ENCODE data around the gene SNRPD1.
A peak's percentile ranks its signal among the peaks of the same experiment; 100 is the strongest.
"Not testable (repeated sequence)": the region's sequence is repeated elsewhere in the genome, so short reads cannot be mapped to it uniquely, and the experiment has no call there.

Gene SNRPD1
- total RNA-seq = 22.5 to 29.7 (median 26.8) reads per million in 4 donors

DNA sequence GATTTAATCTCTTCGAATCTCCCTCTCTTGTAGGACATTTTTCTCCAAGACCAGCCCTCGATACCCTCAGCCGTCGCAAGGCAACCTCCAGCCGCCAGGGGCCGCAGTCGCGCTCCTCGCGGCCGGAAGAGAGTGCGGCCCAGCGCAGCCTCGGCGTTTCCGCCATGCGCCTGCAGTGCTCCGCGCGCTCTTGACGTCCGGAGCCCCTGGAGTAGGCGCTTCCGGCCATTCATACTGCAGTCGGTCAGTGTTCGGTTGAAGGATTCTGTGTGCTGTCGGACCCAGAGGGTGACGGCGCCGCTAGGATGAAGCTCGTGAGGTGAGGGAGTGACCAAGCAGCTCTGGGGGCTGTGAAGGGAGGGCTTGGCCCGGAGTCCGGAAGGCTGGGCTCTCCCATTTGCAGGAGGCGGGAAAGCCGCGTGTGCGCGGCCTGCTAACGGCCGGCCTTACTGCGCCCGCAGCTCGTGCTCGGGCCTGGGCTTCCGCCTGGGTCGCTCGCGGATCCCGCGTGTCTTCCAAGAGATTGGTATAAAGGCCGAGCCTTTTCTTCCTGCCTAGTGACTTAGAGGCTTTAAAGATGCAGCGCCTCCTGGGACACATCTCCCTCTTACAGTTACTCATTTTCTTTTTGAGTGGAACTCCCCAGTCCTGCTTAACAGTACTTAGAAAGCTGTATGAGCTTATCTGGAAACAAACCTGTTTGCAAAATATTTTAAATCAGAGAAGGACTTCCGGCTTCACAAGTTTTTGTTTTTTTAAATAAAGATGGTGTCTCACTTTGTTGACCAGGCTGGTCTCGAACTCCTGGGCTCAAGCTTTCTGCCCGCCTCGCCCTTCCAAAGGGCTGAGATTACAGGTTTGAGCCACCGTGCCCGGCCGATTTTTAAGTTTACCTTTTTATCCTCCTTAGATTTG, at the start of gene SNRPD1:
Gene SNRPD1, plus strand, starts transcription at position 190 of the 915 bp plus-strand sequence. Its CDS starts 116 bp downstream, at position 306.
- DNase-seq = peak; percentile 68 to 94 (median 77)

DNA sequence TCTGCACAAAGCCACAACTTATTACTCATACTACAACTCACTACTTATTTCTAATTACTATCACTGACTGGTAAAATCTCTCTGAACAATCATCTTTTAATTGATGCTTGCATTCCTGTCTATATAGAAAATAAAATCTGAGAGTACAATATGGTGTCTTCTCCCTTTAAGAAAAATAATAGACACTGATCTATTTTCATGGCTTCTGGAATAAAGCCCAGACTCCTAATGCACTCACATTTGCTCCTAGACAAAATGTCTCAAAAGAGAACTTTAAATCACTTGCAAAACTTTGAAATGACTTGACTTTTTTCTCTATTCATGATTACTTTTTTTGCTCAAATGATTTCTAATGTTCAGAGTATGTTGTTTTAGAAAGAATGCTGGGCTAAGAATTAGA, 40.3 kb upstream of the SNRPD1 start:
- no peak for DNase-seq

DNA sequence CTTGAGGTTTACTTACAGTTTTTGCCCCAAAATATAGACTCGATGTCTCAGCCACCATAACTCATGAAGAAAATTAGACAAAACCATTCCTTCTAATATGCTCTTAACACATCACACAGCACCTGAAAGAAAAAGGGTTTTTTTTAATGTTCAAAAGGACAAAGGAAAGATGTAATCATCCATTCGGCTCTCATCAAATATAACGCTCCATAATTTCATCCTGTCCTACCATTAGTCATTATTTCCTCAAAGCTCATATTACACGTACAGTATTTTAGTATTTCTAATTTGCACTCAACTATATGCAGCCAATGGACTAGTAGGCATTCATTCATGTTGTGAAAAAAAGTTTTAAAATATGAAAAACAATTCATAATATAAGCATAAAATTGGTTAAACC, 36.5 kb upstream of the SNRPD1 start:
- no peak for DNase-seq

DNA sequence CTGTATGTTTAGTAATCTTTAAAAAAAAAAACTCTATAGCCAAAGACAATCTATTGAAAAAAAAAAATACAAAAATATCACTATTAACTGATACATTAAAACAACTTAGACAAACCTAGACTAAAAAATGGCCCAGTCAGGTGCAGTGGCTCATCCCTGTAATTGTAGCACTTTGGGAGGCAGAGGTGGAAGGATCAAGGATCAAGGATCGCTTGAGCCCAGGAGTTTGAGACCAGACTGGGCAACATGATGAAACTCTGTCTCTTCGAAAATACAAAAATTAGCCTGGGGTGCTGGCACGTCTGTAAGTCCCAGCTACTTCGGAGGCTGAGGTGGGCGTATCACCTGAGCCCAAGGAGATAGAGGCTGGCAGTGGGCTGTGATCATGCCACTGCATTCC, 27.7 kb upstream of the SNRPD1 start:
- DNase-seq = no peak

DNA sequence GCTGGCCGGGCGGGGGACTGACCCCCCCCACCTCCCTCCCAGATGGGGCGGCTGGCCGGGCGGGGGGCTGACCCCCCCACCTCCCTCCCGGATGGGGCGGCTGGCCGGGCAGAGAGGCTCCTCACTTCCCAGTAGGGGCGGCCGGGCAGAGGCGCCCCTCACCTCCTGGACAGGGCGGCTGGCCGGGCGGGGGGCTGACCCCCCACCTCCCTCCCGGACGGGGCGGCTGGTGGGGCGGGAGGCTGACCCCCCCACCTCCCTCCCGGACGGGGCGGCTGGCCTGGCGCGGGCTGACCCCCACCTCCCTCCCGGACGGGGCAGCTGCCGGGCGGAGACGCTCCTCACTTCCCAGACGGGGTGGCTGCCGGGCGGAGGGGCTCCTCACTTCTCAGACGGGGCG, 19.8 kb upstream of the SNRPD1 start:
- not testable (repeated sequence) for DNase-seq

DNA sequence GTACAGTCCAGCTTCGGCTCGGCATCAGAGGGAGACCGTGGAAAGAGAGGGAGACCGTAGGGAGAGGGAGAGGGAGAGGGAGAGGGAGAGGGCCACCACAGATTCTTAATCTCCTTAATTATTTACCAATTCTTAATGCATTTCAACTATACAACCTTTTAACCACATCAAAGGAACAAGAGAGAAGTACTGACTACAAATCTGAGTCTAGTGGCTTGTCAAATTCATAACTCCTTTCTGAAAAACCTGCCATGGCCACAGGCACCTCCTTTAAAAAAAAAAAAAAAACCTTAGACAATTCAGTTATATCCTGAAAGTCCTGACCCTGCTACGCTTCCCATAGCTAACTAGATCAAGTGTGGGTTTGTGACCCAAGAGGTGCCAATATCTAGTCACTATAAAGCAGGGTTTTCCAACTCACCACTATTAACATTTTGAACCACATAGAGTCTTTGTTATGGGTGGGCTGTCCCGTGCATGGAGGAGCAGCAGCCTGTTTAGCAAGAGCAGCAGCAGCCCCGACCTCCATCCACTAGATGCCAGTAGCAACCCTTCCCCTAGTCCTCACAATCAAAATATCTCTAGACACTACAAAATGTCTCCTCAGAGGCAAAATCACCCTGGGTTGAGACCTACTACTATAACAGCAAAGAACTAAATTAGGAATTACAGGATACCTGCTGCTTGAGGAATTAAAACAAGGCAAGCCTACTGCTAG, 18.4 kb upstream of the SNRPD1 start:
- DNase-seq = no peak

DNA sequence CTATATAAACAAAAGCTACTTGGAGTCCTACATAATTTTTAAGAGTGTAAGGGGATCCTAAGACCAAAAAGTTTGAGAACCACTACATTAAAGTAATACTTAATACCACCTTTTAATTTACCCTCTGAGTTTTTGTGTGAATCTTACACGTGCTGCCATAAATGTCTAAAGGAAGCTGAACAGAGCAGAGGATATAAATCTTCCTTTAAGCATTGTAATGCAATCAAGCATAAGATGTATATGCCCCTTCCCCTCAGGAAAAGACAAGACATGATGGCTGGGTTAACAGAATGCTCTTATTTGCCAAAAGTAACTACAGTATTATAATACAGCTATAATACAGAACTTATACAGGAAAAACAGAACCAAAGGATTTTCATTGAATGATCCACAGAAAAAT, 14.5 kb upstream of the SNRPD1 start:
- no peak for DNase-seq

DNA sequence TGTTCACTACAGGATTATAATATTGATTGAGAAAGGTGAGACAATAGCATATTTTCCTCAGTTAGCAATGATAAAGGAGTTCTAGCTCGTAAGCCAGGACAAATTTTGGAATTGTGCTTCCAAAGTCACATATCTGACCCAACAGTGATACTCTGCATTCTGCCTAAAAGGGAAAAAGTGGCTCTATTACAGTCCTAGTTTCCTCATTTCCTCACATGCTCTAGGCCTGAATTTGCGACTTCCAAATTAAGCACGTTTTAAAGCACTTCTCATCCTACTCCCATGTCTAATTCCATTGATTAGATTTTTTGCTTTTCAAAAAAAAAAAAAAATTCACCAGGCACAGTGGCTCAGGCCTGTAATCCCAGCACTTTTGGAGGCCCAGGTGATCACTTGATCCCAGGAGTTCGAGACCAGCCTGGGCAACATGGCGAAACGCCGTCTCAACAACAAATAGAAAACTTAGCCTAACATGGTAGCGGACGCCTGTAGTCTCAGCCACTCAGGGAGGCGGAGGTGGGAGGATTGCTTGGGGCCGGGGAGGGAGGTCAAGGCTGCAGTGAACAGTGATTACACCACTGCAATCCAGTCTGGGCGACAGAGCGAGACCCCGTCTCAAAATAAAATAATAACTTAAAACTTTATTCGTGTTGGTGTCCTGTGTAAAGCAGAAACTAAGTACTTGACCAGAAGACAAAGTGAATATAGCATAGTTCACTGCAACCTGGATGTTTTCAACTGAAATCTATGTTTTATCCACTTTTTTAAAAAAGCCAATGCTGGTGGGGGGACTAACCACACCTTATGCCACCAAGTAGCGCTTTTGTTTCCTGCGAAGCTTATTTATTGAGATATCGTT, 13.2 kb upstream of the SNRPD1 start:
- DNase-seq = no peak

DNA sequence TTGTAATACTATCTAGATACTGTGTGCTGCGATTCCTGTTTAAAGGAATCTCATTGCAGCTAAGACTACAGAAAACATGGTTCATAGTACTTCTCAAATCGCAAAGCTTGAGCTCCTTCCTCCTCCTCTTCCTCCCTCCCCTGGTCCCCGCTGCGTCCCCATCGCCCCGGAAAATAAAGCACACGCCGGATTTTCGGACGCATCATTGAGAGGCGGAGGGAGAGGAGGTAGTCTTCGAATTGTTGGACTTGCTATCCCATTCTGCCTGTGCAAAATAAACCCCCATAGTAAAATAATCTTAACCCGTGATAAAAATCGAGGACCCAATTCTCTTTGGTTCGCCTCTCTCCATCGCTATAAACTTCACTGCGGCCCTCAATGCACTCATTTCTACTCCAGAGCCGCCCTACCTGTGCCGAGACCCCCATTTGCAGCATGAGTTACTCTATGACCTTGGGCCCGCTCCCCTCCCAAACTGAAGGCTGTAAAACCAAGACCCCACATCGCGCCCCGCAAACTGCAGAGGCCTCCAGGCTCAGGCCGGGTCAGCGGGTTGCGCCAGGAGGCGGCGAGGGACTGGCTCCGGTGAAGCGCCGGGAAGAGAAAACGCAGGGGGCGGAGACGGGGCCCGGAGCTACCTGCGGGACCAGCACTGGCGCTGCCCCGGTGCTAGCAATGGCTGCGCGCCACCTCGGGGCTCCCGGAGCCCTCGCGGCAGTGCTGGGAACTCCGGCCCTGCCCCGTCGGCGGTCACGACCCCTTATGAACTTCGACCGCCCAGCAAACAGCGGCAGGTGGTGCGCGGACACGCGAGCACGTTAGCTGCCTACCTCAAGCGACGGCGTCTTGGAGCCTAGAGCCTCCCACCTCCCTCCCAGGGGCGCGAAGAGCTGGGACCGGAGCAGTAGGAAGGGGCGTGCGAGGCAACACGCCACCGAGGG, 12.3 kb upstream of the SNRPD1 start:
- DNase-seq = peak in 2 of 5 donors; percentile 23 to 58

DNA sequence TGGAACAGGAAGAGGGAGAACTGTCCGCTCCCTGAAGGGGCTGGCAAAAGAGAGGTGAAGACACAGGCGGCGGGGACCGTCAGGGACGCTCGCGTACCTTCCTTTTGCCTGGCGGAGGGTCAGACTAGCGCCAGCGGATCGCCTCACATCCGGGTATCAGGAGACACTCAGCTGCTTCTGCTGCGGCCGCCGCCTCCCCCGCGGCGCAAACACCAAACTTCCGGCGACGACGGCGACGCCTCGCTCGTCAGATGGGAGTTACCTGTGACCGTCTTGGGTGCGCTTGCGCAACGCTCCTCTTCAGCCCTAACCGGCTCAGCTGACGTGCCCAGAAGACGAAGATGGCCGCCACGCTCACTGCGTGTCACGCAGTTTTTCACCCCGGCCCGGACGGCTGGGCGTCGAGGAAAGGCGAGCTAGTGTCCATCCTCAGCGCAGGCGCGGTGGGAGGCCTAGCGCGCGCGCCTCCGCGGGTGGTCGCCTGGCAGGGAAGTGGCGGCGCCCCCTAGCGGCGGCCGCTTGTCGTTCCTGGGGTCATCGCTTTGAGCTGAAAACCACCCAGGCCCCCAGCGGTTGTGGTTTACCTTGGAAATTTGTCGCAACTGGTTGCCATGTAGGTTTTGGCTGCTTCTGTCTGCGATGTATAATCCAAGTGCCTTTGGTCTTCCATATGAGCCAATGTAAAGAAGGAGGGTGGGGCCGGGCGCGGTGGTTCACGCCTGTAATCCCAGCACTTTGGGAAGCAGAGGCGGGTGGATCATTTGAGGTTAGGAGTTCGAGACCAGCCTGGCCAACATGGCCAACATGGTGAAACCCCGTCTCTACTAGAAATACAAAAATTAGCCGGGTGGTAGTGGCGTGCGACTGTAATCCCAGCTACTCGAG, 11.3 kb upstream of the SNRPD1 start, which contains the start of gene ESCO1:
Gene ESCO1, minus strand, starts transcription at position 179 of the 885 bp plus-strand sequence. CDS start 25,861 bp downstream, outside the sequence.
- DNase-seq = peak; percentile 89 to 99 (median 91)

DNA sequence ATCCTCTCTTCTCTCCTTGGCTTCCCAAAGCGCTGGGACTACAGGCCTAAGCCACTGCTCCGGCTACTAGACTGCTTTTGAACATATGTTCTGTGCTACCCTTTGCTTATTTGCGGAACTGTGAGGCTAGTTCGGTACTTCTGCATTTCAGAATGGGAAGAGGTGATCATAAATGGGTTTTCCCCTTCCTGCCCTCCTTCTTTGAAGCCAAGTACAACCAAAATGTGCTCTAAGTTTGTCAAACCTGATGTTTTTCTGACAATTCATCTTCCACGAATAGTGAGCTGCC, 9.9 kb upstream of the SNRPD1 start:
- no peak for DNase-seq

DNA sequence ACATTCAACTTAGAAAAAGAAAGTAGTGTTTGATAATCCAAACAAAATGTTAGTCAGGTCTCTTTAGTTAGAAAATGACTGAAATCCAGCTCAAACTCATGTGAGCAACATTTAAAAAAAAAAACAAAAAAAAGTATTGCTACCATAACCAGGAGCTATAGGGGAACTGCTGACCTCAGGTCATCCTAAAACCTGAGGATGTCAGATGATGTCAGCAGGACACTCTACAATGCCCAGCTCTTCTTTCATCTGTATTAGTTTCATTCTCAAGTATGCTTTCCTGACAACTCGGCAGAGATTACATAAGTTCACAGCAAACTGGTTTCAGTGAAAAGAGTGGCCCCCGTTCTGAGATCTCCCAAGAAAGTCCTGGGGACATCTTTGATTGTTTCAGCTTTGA, 7.4 kb upstream of the SNRPD1 start:
- DNase-seq = no peak

DNA sequence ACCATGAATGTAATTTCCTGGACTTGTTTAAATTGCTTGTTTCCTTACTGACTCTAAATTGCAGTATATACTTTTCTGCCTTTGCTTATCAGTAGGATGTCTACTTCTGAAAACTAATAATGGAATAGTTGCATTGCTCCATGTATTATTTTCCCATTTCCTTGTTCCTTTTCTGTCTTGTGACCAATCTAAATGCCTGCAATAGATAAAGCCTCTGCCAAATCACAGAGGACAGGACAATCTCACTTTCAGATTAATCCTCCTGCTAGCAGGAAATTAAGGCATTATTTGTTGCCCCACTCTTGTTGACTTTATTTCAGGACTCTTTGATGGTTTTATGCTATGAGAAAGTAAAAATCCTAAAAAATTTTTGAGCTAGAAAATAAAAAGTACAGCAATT, 6.9 kb upstream of the SNRPD1 start:
- DNase-seq = no peak

DNA sequence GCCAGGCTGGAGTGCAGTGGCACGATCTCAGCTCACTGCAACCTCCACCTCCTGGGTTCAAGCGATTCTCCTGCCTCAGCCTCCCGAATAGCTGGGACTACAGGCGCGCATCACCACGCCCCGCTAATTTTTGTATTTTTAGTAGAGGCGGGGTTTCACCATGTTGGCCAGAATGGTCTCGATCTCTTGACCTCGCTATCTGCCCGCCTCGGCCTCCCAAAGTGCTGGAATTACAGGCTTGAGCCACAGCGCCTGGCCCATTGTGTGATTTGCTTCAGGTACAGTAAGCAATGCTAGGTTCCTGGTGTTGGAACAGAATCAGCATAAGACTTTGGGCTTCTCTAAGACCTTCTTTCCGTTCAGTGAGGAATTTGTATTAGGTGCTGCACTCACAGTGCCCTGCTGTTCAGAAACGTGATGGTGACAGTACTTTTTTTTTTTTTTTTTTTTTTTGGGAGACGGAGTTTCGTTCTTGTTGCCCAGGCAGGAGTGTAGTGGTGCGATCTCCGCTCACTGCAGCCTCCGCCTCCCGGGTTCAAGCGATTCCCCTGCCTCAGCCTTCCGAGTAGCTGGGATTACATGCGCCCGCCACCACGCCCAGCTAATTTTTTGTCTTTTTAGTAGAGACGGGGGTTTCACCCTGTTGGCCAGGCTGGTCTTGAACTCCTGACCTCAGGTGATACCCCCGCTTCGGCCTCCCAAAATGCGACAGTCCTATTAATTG, 551 bp upstream of the SNRPD1 start:
- DNase-seq = not testable (repeated sequence)

DNA sequence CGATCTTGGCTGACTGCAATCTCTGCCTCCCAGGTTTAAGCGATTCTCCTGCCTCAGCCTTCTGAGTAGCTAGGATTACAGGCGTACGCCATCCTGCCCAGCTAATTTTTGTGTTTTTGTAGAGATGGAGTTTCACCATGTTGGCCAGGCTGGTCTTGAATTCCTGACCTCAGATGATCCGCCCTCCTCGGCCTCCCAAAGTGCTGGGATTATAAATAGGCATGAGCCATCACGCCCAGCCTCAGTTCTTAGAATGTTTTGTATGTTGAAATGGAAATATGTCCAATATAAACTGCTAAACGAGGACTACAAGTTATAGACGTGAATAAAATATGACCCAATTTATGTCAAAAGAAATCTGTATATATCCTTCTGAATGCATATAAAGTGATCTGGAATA, 9.5 kb downstream of the SNRPD1 start:
- DNase-seq = not testable (repeated sequence)

DNA sequence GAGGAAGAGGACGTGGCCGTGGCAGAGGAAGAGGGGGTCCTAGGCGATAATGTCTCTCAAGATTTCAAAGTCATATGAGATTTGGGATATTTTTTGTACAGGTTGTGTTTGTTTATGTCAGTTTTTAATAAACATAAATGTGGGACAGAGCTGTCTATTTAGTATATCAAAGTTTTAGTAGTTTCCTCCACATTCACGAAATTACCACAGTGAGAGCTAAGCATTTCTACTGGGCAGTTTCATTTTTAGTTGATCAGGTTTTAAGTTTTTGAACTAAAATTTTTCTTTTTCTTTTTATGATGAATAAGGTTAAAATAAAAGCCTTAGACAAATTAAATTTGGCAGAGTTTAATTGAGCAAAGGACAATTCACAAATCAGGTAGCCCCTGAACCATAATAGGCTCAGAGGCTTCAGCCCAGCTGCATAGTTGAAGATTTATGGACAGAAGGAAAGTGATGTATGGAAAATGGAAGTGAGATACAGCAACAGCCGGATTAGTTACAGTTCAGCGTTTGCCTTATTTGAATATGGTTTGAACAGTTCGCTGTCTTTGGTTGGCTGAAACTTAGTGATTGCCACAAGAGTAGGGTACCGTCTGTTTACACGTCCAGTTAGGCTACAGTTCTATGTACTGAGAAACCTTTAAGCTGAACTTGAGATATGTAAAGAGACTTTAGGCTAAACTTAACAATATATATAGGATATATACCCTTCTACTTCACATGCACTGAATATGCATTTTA, 17.1 kb downstream of the SNRPD1 start:
- DNase-seq = no peak

DNA sequence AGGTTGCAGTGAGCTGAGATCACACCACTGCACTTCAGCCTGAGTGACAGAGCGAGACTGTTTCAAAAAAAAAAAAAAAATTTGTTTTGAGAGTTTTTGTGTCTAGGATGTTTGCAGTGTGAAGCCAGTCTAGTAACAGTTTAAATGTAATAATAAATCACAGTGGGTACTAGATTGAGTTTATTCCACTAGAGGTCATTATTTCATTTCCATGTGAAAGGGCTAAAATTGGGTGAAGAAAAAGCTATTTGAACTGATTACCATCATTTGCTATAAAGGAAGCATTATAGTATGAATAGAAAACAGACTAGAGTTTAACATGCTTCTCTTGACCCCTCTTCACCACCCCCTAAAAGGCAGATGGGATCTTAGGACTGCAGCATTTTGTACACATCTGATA, 20.3 kb downstream of the SNRPD1 start:
- DNase-seq = no peak

DNA sequence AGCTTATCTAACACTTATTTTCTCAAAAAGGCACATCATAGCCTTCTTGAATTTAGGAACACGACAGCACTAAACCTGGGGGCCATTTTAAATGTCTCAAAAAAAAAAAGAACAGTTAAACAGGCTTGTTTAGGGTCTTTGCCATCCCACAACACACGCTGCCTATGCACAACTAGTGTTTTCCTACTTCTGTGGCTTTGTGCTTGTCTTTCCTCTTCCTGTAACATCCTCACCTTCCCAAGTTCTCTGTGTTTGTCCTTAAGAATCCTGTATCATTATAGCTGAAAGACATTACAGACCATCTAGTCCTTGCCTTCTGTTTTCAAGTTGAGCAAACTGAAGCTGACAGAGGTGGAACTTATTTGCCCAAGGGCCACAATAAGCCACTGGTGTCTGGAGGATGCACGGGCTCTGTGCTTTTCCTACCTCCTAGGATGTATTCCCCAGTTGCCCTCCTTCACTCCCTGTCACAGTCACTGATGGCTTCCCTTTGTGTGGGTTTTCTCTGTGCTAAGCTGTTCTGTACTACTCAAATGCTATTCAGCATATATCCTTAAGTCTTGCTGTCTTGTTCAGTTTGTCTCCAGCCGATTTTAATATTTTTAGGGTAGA, 22.6 kb downstream of the SNRPD1 start:
- DNase-seq = no peak

DNA sequence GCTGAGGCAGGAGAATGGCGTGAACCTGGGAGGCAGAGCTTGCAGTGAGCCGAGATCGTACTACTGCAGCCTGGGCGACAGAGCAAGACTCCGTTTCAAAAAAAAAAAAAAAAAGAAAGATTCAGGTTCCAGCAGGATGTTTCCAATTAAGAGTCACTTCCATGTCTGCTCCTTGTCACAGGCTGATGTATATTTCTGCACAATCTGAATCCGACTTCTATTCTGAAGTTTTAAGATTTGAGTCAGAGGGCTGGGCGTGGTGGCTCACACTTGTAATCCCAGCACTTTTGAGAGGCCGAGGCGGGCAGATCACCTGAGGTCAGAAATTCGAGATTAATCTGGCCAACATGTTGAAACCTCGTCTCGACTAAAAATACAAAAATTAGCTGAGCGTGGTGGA, 24.7 kb downstream of the SNRPD1 start:
- DNase-seq = no peak
